Right hindlimb (tissue), 1 donor: ENCODE results near the gene EPYC.
"Not testable (repeated sequence)": the region's sequence is repeated elsewhere in the genome, so short reads cannot be mapped to it uniquely, and the experiment has no call there.

Experiments used
- DNase-seq: peaks from one replicate; pipeline ENCODE4 v3.0.0-alpha.2; 2018

EPYC gene

DNA sequence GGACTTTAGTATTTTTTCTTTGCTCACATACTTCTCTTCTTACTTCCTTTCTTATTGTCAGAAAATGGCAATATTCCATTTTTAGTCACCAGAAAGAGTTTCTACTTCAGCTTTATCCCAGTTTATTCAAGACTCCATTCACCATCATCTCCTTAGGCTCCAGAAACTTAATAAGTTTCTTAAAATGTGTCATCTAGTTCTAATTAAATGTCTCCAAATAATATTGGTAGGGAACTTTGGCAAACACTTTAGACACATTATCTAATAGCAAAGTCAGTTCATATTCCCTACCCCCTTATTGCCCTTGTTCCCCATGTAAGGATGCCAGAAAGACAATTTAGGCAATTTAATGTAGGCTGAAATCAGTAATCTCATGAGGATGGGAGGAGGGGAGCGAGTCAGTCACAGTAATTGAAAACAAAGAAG, 15.1 kb downstream of the EPYC start:
- DNase-seq: peak; percentile 35

DNA sequence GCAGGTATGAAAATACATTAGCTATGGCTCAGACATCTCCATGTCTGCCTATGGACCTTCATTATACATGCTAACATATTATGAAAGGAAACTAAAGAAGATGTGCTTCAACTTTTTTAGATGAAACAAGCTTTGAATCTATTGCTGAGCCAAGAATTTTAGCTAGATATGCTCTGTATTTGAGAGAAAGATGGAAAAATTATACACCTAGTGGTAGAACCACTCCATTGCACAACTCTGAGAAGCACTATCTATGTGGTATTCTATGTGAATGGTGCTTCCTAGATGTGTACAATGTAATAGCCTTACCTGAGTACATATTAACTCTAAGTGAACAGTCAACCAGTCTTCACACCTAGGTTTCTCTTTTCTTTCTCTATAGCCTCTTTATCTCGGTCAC, 17.3 kb downstream of the EPYC start:
- DNase-seq: no peak

DNA sequence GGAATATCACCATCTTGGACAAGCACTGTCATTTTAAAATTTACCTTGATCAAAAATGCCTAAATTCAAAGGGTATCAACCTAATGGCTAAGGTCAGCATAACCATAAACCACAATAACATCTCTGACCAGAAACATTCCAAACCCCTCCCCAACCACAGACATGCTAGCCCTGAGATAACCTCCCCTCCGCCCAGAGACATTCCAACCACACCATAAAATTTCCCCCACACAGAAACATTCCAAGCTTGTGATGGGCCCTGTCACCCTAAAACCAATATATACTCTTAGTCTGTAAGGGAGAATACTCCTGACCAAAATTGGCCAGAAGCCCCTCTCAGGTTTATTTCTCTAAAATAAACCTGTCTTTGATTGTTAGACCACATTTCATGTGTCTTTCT, 17.7 kb downstream of the EPYC start:
- DNase-seq: no peak

DNA sequence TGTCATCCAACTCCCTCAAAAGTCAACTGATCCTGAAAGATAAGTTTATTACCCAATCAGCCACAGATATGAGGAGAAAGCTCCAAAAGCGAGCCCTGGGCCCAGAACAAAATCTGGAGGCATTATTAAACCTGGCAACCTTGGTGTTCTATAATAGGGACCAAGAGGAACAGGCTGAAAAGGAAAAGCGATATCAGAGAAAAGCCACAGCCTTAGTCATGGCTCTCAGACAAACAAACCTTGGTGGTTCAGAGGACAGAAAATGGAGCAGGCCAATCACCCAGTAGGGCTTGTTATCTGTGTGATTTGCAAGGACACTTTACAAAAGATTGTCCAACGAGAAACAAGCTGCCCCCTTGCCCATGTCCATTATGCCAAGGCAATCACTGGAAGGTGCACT, 19.4 kb downstream of the EPYC start:
- not testable (repeated sequence) for DNase-seq

DNA sequence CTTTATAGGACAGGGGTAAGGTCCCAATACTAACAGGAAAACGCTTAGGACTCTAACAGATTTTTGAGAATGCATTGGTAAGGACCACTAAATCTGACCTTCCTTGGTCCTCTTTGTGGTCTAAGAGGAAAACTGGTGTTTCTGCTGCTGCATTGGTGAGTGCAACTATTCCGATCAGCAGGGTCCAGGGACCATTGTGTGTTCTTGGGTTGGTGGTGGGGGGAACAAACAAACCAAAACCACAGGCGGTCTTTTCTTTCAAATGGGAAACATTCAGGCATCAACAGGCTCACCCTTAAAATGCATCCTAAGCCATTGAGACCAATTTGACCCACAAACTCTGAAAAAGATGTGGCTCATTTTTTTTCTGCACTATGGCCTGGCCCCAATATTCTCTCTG, 20.7 kb downstream of the EPYC start:
- no peak for DNase-seq

DNA sequence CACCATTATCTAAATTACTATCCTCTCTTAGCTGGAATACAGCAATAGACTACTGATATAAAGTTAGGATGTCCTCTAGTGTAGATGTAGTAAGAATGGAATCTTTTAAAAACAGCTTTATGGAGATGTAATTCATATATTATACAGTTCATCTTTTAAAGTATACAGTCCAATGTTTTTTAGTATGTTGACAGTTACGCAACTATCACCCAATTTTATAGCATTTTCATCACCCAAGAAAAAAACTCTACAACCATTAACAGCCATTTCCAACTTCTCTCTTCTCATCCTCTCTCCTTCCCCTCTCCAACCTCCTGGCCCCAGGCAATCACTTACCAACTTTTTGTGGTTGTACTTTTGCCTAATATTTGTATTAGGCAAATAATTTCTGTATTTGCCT, 22.6 kb downstream of the EPYC start:
- no peak for DNase-seq

DNA sequence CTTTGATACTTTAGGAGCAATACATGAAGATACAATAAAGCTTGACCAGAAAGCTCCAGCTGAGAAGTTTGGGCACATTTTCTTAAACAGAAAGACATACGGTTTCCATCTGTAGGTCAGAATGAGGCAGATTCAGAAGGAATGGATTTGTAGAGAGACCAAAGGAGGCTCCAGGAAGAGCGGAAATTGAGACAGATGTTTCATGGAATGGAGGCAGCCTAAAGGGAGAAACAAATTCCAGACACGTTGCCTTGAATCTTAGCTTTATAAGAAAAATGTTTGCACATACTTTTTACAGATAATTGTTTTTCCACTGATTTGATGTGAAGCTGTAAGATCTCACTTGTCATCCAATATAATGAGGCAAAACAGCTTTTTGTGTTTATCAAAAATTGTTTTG, 24.8 kb downstream of the EPYC start:
- peak; percentile 36 for DNase-seq

DNA sequence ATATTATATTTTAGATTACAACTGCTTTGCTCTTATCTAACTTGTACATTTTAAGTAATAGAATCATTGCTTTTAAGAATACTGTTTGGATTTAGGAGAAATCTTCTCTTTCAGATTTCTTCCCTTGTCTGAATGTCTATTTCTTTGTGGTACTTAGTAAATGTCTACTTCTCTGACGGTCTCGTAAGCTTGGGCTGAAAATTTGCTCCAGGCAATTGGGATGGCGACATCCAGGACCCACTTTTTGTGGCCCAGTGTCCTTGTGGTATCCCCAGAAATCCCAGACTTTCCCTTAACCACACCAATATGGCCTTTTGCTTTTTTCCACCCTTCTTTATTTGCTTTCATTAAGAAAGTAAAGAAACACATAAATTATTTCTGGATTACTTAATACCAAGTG, 25.8 kb downstream of the EPYC start:
- DNase-seq: no peak

DNA sequence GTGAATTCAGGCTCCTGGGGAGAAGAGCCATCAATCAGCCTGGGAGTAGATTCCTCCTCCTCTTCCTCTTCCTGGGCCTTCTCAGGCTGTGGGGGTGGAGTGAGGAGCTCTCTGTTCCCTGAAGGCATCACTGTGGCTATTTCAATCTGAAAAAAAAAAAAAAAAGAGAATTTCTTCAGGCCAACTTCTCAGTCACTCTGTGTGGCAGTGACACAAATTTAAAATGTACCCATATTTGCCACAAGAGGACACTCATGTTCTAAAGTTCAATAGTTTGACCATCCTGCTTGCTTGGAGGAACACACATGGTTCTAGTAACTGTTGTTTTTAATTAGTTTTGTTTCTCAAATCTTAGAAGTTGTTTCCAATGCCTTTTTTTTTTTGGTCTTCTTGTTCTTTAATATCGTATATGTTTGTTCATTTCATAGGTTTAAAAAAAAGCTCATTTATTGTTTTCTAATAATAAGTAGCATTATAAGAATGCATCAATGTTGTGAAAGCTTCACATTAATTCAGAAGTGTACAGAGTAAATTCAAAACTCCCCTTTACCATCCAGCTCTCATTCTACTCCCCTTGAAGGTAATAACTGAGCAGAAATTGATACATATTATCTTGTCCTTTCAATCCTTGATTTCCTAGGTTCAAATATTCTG, 26.5 kb downstream of the EPYC start:
- DNase-seq: peak; percentile 27

DNA sequence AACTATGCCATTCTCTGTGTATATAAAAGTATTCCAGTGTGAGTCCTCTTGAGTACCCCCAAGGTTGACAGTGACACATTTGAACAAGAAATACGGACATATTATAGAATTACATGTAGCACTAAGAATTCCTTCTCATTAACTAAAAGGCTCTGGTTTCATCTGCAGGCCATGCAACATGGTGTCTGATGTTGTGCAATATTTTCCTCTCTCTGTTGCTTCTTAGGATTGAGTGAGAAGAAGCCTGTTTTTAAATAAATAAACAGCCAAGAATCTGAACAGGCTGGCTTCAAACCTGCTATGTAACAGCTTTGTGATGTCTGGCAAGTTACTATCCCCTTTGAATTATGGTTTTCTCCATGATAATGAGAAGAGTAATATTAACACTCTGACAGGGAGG, 27.5 kb downstream of the EPYC start:
- no peak for DNase-seq

DNA sequence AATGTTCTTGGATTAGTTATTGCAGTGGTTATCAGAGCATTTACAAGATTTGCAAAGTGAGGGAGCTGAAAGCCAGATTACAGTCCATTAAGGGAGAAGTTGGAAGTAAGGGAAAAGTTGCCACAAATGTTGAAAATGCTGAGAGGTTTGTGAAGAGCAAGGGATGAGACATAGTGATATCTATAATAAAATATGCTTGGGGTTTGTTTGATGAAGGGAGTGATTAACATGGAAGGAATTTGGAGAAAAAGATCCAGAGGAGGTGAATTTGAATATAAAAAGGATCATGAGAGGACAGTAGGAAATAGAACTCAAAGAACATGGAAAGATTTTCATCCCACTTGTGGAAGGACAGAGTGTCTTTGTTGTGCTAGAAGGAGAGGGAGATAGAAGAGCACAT, 30.5 kb downstream of the EPYC start:
- DNase-seq: no peak

DNA sequence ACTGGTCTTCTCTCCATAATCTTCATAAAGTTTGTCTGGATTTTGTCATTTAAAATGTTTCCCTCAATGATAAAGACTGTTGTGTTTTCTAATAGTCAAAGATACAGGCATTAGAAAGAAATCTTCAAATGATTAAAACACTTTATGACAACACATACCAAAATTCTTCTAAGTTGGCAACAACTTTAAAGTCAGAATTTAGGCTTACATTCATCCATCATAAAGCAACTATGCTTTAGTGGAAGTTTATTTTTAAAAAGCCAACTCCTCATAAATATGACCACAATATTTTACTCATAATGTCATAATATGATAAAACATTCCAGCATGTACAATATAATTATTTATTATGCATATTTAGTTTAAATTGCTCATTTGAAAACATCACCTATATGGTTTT, 32.5 kb downstream of the EPYC start:
- DNase-seq: no peak

DNA sequence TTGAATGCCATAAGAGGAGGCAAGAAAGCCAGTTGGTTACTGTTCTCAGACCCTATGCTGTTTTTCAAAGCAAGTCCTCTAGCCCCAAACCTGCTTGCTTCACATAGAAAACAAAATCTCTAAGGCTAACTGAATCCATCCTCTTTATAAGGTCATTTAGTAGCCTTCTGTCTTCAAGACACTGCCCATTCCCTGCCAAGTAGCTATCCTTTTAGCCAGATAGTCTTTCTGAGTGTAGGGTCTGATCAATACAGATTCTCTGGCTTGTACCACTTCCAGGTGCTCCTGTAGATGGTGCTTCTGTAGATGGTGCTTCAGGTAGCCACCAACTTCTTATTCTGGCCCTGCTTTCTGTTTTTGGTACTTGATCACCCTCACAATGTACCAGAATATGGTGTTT, 33.9 kb downstream of the EPYC start:
- DNase-seq: no peak

DNA sequence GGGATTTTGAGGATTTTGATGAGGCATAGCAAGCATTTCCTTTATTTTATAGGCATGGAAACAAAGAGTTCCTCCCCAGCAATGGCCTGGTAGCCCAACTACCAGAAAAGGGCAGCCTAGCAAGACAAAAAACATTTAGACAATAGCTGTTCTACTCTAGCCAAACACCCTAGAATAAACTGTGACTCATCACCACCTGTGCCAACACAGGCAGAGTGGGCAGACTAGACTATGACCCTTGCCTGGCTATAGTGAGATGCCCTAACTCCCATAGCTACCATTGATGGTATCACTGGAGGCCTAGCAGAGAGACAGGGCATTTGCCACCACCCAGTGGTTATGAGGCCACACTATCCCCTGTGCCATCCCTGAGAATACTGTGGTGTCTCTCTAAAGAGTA, 34.3 kb downstream of the EPYC start:
- no peak for DNase-seq

DNA sequence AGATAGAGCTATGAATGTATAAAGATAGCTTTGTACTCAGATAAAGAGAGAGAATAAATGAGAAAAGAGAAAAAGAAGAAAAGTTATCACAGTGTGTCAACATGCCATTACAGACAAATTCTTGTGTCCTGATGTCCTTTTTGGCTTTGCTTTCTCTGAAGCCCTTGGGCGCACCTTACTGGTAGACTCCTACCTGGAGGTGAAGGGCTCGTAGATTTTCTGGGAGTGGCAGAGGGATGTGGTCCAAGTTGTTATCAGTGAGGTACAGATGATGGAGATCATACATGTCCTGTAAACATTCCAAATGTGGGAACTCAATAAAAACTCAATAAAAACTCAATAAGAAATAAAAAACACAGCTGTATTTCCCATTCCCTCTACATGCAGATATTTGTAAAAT, 34.9 kb downstream of the EPYC start:
- DNase-seq: no peak

DNA sequence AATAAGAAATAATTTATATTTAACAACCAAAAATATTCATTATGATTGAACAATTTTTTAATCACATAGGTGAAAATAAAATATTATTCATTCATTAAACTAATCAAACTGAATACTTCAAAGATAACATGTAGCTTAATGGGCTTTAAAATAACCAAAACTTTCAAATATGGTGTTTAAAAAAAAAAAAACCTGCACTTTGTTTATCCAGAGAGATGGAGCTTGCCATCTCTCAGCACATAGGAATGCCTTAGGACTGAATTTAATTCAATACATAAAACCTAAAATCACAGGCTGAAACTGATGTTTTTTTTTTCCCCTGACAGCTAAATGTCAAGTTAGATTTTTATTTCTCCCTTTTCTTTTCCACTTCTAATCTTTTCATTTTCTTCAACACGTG, 35.4 kb downstream of the EPYC start:
- DNase-seq: no peak

DNA sequence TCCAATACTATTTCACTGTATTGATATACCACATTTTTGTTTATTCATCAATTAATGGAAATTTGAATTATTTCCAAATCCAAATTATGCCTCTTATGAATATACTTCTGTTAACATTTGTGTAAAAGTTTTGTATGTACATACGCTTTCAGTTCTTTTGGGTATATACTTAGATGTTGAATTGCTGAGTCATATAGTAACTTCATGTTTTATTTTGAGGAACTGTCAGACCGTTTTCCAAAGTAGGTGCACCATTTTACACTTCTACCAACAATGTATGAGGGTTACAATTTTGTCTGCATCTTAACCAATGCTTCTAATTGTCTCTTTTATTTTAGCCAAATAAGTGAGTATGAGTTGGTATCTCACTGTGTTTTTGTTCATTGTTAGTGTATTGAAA, 39.6 kb downstream of the EPYC start:
- DNase-seq: no peak

DNA sequence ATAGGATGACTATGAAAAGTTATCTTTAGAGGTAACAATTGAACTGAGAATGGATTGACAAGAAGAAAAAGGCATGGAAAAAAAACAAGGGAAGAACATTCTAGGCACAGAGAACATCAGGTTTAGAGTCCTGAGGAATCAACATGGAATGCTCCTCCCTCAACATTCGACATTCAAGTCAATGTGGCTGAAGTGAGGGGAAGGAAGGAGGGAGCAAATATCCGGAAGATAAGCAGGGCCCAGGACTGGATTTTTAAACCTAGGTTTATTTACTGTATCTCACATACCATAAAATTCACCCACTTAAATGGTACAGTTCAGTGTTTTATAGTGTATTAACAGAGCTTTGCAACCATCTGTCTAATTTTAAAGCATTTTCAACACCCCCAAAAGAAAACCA, 40.2 kb downstream of the EPYC start:
- DNase-seq: no peak

DNA sequence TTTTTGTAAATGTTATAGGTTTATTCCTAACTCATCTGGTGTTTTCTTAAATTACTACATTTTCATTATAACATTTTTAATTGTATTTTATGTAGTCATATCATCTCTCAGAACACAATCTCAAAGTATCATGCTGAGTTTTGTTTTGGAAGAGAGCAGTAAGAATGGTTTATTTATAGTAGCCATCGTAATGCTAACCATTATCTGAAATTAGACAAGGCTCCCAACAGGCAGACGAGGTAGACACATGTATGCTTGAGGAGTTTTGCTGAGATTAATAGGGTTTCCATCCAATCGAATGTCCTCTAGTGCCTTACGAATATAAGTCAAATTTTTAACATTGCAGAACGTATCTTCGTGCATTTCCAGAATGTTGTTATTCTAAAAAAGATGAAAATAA, 40.8 kb downstream of the EPYC start:
- no peak for DNase-seq

DNA sequence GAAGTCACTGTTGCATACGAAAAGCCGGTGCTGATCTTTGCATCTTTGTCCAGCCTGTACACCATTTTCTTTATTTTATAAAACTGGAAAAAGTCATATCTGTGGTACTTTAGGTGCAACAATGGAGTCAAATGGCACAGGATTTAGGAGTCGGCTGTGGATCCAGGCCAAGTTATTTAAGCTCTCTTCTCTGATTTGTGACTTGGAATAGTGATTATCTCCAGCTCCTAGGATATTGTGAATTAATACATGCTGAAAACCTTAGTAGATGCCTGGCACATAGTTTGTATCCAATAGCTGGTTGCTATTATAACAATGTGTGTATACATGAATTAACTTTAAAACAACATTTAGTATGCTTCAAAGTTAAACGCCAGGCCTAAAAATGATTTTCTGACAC, 43.6 kb downstream of the EPYC start:
- DNase-seq: no peak

DNA sequence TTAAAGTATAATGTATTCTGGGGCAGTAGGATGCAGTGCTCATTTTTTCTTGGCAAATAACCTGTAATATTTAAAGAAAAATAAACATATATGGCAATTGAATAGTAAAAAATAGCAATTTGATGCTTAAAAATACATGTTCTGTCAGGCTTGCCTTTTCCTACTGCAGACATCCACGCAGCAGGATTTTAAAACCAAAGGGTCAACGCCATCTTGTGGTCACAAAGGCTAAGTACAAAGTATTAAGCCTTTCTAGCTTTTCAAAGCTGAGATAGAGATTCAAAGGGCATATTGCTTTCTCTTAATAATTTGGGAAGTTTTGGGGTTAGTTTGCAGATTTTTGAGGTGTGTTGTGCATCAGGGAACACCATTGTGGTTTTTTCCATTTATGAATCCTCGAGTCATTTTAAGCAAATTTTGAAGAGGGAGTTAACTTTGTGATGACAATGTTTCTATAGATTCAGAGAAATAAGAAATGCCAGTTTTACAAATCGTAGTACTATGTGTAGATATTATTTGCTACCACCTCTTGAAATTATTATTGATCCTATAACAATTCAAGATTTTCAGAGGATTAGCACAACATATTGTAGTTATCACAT, 45.1 kb downstream of the EPYC start:
- no peak for DNase-seq

DNA sequence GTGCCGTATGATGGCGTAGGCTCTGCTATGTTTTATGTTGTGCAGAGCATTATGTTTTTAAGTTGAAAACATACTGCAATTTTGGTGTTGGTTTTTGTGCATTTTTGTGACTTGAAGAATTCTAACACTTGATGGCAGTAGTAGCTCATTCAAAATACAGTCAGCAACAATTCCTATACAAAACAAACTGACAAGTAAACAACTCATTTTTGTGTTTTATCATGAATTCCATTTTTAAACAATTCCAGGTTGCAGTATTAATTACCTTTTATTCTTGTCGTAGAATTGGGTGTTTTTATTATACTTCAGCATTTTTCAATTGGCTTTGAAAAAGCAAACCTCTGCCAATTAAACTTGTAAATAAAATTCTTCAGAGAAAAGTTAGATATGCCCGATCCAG, 45.7 kb downstream of the EPYC start:
- DNase-seq: no peak

DNA sequence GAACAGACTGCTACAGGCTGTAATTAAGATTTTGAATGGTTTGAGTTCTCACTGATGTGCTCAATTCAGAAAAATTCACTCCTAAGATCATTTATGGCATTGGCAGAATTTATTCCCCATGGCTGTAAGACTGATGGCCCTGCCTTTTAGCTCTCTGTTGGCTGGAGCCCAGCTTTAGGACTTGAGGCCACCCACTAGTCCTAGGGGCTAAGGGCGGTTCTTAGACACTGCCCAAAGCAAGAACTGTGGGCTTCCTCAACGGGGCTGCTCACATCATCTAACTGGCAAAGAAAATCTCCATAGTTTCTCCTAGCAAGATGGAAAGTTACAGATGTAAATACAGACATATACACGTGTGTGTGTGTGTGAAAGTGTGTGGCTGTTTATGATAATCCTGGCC, 46.4 kb downstream of the EPYC start:
- no peak for DNase-seq

DNA sequence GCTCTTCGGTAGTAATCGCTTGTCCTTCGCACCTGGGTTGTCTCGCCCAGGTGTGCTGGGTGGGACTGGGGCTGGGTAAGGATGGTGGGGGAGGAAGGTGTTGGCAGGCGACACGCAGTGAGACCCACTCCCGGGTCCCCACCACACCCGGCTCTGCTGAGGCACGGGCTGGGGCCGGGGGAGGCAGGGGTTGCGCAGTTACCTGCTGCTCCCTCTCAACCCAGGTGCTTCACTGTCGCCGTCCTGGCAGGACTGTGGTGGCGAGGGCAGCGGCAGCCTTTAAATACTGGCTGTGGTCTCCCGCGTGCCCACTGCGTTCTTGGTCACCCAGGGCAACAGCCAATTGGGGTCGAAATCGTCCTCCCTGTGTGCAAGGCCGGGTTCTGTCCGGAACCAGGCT, 49.9 kb downstream of the EPYC start, which contains the start of gene CCER1:
Gene CCER1 (minus strand): TSS at position 256 of the 400 bp plus-strand sequence. CDS start 434 bp downstream, outside the sequence.
- DNase-seq: no peak

DNA sequence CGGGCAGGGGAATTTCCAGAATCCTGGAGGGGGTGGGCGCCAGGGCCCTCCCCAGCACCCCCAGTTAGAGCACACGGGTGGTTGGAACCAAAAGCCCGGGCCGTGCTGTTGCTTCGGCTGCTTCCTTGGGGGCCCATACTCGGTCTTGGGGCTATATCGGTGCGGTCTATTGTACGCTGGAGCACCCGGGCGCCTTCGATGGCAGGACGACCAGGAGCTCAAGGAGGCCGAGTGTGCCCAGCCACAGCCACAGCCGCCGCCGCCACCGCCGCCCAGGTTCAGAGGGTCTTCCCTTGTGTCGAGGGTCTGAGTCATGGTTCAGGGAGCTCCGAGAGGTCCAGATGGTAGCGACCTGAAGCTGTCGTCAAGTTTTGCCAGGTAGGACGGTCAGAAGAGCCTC, 50.3 kb downstream of the EPYC start:
- DNase-seq: no peak
